Endothelial cell of umbilical vein (primary cell): ENCODE results near the gene SPAG17. TPM values are rescaled to one million over a fixed set of nuclear protein-coding genes. Genes with fewer than 3 reads are reported as not detected.

Experiments
- BruUV-seq: library from RNA; stranded (reverse); fragments of 400-500 nt; replicated peaks from 2 replicates; lab custom pipeline; 2021; lab: Mats Ljungman, UMichigan
- CTCF ChIA-PET: fragments of 300-600, 350-600 bp; sonication (Branson Sonifier 250); formaldehyde crosslinking; loops from one replicate; lab custom pipeline; 2021; ENCODE audit warnings: antibody characterized with exemption, inconsistent platforms; lab: Charles Lee
- POLR2A ChIA-PET: fragments of 300-600, 350-600 bp; sonication (Branson Sonifier 250); formaldehyde crosslinking; loops from one replicate; lab custom pipeline; 2021; ENCODE audit warnings: antibody characterized with exemption, inconsistent platforms; lab: Charles Lee
- DNase-seq: peaks from one replicate; pipeline ENCODE4 v3.0.0-alpha.2; 2011; ENCODE audit warnings: low read depth, low spot score
- FAIRE-seq: peaks from 2 replicates; lab custom pipeline; 2011; peaks lifted over from hg19 to GRCh38; lab: Jason Lieb, UNC
- H2AFZ ChIP-seq: 2 replicates; pipeline ENCODE4 v1.6.0; 2012; ENCODE audit warnings: low read depth, low read length, control low read depth, inconsistent platforms
- H3K27ac ChIP-seq: 2 replicates; pipeline ENCODE4 v1.5.1; 2011; ENCODE audit warnings: low read depth, mild to moderate bottlenecking, control low read depth, low read length, moderate library complexity; ENCODE audit not compliant: insufficient read depth
- H3K27me3 ChIP-seq, 2 experiments: 2 replicates each; pipeline versions ENCODE4 v1.6.0 to v1.6.1; 2011; ENCODE audit warnings: low read length in 2 of 2, mixed read lengths in 1 of 2; ENCODE audit not compliant: control insufficient read depth in 2 of 2, insufficient read depth in 2 of 2
- H3K36me3 ChIP-seq, 2 experiments: 2 replicates in 1 of 2; 3 replicates in 1 of 2; pipeline ENCODE4 v1.5.1; 2011; ENCODE audit warnings: low read length in 2 of 2, mild to moderate bottlenecking in 1 of 2, moderate library complexity in 1 of 2; ENCODE audit not compliant: control insufficient read depth in 2 of 2, insufficient read depth in 2 of 2; ENCODE audit errors: extremely low read depth in 1 of 2
- H3K4me1 ChIP-seq: 3 replicates; pipeline ENCODE4 v1.5.1; 2011; ENCODE audit warnings: mild to moderate bottlenecking, low read length; ENCODE audit not compliant: control insufficient read depth, insufficient read depth; ENCODE audit errors: extremely low read depth
- H3K4me2 ChIP-seq: 2 replicates; pipeline ENCODE4 v1.6.1; 2011; ENCODE audit warnings: low read length, control low read depth, mixed read lengths; ENCODE audit not compliant: insufficient read depth
- H3K4me3 ChIP-seq, 3 experiments: fragments of 200-600 bp in 1 of 3; sonication (generic), shearing (Covaris generic) in 1 of 3; replicated peaks in 1 of 3; 2 replicates each; pipeline ENCODE4 v1.5.1; 2011 to 2016; ENCODE audit warnings: control low read depth in 3 of 3, low read length in 3 of 3, mild to moderate bottlenecking in 2 of 3, inconsistent platforms in 1 of 3, low read depth in 1 of 3, moderate library complexity in 1 of 3; ENCODE audit not compliant: insufficient read depth in 1 of 3
- H3K79me2 ChIP-seq: 2 replicates; pipeline ENCODE4 v1.6.0; 2012; ENCODE audit warnings: low read length, inconsistent platforms; ENCODE audit not compliant: control insufficient read depth, insufficient read depth
- H3K9ac ChIP-seq: replicated peaks from 2 replicates; pipeline ENCODE3; 2011; ENCODE audit warnings: low read length, control low read depth; ENCODE audit not compliant: insufficient read depth; ENCODE audit errors: extremely low read depth
- H3K9me1 ChIP-seq: replicated peaks from 3 replicates; pipeline ENCODE4 v1.6.0; 2011; ENCODE audit warnings: mild to moderate bottlenecking, low read length; ENCODE audit not compliant: control insufficient read depth, insufficient read depth; ENCODE audit errors: extremely low read depth
- H3K9me3 ChIP-seq: replicated peaks from 2 replicates; pipeline ENCODE4 v1.5.1; 2012; ENCODE audit warnings: low read length, inconsistent platforms; ENCODE audit not compliant: control insufficient read depth, insufficient read depth
- H4K20me1 ChIP-seq: replicated peaks from 2 replicates; pipeline ENCODE3; 2011; ENCODE audit warnings: mild to moderate bottlenecking, low read length; ENCODE audit not compliant: control insufficient read depth, insufficient read depth; ENCODE audit errors: extremely low read depth
- CTCF ChIP-seq, 2 donors: IDR thresholded peaks; 1 replicate in 1 of 2; 2 replicates in 1 of 2; pipeline ENCODE4 v1.5.1; 2011; ENCODE audit warnings: low read length in 2 of 2, mild to moderate bottlenecking in 2 of 2, moderate library complexity in 2 of 2, control low read depth in 1 of 2, inconsistent platforms in 1 of 2, low read depth in 1 of 2; ENCODE audit not compliant: insufficient read depth in 1 of 2; ENCODE audit errors: extremely low read depth in 1 of 2
- EZH2 ChIP-seq: IDR thresholded peaks from 2 replicates; pipeline ENCODE4 v1.6.1; 2012; ENCODE audit warnings: borderline replicate concordance, low read depth, mild to moderate bottlenecking, moderate library complexity, low read length, inconsistent platforms; ENCODE audit not compliant: severe bottlenecking
- FOS ChIP-seq: IDR thresholded peaks from 2 replicates; pipeline ENCODE4 v1.6.1; 2011; ENCODE audit warnings: mild to moderate bottlenecking, low read length, moderate library complexity, borderline replicate concordance; ENCODE audit not compliant: insufficient read depth
- GATA2 ChIP-seq: IDR thresholded peaks from 2 replicates; pipeline ENCODE4 v1.7.0; 2011; ENCODE audit warnings: low read depth, mild to moderate bottlenecking, moderate library complexity, mixed read lengths, low read length; ENCODE audit not compliant: insufficient read length, insufficient read depth
- JUN ChIP-seq: IDR thresholded peaks from 2 replicates; pipeline ENCODE4 v1.6.1; 2011; ENCODE audit warnings: borderline replicate concordance, low read depth; ENCODE audit not compliant: insufficient read length, insufficient read depth
- MAX ChIP-seq: IDR thresholded peaks from 2 replicates; pipeline ENCODE4 v1.6.1; 2011; ENCODE audit not compliant: insufficient read depth, insufficient read length
- MYC ChIP-seq: IDR thresholded peaks from one replicate; pipeline ENCODE4 v1.6.1; 2011; ENCODE audit warnings: mild to moderate bottlenecking, low read depth, low read length
- POLR2A ChIP-seq: IDR thresholded peaks from 2 replicates; pipeline ENCODE4 v1.6.1; 2012; ENCODE audit warnings: low read depth, mild to moderate bottlenecking, control low read depth, low read length
- POLR2AphosphoS5 ChIP-seq: IDR thresholded peaks from 2 replicates; pipeline ENCODE4 v1.6.1; 2012; ENCODE audit warnings: low read depth, mild to moderate bottlenecking, control low read depth, low read length, moderate library complexity; ENCODE audit not compliant: insufficient read depth
- dilution Hi-C: fragments of 300-500 bp; cut with MboI; formaldehyde crosslinking; loops from one replicate; pipeline ENCODE4 v1.15.0; 2019; ENCODE audit warnings: low sequenced_read_pairs; ENCODE audit not compliant: extremely low pct_ligation_motif_present
- intact Hi-C: fragments of 100-400 bp; cut with micrococcal nuclease; formaldehyde crosslinking; loops from one replicate; pipeline ENCODE4 v1.10.0; 2022
- polyA plus RNA-seq, 4 experiments: library from polyadenylated mRNA; depleted of rRNA in 3 of 4; stranded (reverse) in 3 of 4; unstranded in 1 of 4; fragments of >200 nt; gene quantifications; 2 replicates each; pipeline versions ENCODE4 v1.2.1 to v1.2.3, GENCODE V29; 2011 to 2012; ENCODE audit warnings: missing spikeins in 1 of 4
- total RNA-seq: library from RNA; stranded (reverse); gene quantifications from 2 replicates; pipeline ENCODE4 v1.2.3, GENCODE V29; 2021

Gene SPAG17
- total and polyA plus RNA-seq, 2 donors (not counting 3 experiments of a cell fraction or from before 2014, with no cell fraction given): not detected

- H3K79me2 ChIP-seq: no peaks in the 10 kb centered on the region
- DNase-seq (no peak), FAIRE-seq (no peak)
- no peaks in the 10 kb centered on the region for H3K36me3 ChIP-seq
- no peak overlapping the region for H3K4me3 ChIP-seq
- dilution Hi-C loops (no loop called here), intact Hi-C loops (no loop called here)
- ChIA-PET CTCF (no interaction called here), POLR2A (no interaction called here)
- peak overlapping the region; percentile 35 for H2AFZ ChIP-seq
- no peaks in the 10 kb centered on the region for H3K27me3 ChIP-seq
- H3K4me2 ChIP-seq: no peak overlapping the region
- H3K9me3 ChIP-seq: no peaks in the 10 kb centered on the region
- no peaks in the 10 kb centered on the region for H3K4me1 ChIP-seq
- no peak overlapping the region for H3K9ac ChIP-seq
- H3K9me1 ChIP-seq: no peaks in the 10 kb centered on the region
- TF ChIP-seq GATA2: no peak
- TF ChIP-seq JUN: no peak
- TF ChIP-seq FOS: no peak
- no peak for TF ChIP-seq POLR2AphosphoS5
- no peak for TF ChIP-seq MYC
- TF ChIP-seq CTCF (IDR thresholded peaks at IDR 0.05; ENCODE audit: extremely low read depth in 1 of 2, insufficient read depth in 1 of 2, low read depth in 1 of 2, low read length in 2 of 2): no peak
- no peak for TF ChIP-seq MAX
- no peak for TF ChIP-seq POLR2A
- no peak for TF ChIP-seq EZH2
- no peaks in the 10 kb centered on the region for H4K20me1 ChIP-seq
- H3K27ac ChIP-seq: no peak overlapping the region
- no TSS peak for BruUV-seq
Observed at GRCh38 chr1:118184739-118185083, 317 bp downstream of the SPAG17 start.
